Hematopoietic multipotent progenitor cell treated with erythropoietin and hydrocortisone succinate and interleukin-3 and kit ligand, for 4 days (in vitro differentiated cells): ENCODE data around the gene LRRC52.
"Not testable (repeated sequence)": the region's sequence is repeated elsewhere in the genome, so short reads cannot be mapped to it uniquely, and the experiment has no call there.

Experiments used
- DNase-seq: peaks from one replicate; pipeline ENCODE4 v3.0.0-alpha.2; 2015

The LRRC52 gene

DNA sequence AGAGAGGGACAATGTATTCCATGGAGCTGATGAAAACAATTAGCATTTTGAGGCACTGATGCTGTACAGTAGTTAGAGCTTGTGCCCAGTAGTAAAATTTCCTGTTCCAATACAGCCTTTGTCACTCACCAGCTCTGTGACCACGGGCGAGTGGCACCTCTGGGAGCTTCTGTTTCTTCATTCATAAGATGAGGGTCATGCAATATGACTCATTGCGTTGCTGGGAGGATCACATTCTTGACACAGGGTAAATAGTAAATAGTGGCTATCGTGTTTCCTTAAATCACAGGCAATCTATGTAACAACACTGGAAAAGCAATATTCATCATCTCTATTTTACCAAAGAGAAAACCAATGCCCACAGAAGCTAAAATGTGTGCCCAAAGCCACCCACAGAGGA lies 4.5 kb upstream of the LRRC52 start:
- no peak for DNase-seq

DNA sequence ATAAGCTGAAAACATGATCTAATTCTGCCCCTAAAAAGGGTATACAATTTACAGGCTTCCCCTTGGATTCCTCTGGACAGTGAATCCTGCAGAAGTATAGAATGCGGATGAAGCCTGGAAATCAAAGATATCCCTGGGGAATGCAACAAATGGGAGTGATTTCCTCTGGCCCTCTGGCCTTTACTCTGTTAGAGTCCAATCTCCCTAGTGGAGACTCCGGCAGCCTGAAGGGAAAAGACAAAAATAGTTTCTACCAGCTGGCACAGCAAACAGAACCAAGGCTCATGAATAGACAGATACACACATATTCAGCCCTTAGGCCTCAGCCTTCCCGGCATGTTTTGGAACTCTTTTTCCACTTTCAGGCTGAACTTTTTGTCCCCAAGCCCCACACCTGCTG lies 3.9 kb upstream of the LRRC52 start:
- DNase-seq = no peak

- no peak for DNase-seq
These were observed 1.7 kb upstream of the LRRC52 start for GRCh38 chr1:165542015-165542631.

GRCh38 chr1:165542647-165543046 lies 1.2 kb upstream of the LRRC52 start:
- DNase-seq = no peak

DNA sequence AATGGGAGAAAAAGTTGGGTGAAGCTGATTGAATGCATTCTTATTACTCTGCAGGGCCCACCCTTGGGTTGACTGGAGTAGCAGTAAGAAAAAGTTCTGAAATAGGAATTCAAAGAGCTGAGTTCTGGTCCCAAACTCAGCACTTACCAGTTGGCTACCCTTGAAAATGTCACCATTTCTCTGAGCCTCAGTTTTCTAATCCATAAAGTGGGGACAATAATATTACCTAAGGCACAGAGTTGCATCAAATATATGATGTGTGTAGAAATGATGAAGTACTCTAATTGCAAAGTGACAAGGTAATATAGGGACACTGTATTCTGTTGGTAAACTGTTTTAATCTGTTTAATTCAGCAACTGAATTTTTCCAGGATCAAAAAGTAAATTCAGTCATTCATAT lies 1.2 kb downstream of the LRRC52 start:
- no peak for DNase-seq

- no peak for DNase-seq
These were observed 2.2 kb downstream of the LRRC52 start for GRCh38 chr1:165545974-165546373.

DNA sequence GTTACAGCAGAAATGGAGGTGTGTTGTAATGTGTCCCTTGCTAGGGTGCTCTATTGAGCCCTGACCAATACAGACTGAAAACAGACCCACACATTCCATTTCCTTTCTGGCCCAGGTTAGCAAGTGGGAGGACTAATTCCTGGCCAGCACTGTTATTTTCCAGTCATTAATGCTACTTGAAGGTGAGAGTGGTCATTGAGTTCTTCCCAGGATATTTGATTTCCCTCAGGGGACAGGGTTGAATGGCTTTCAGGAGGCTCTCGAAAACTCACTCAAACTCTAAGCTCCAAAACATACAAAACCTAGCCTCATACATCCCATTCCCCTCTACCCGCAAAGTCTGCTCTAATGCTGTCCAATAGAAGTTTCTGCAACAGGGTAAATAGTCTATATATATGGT lies 6.2 kb downstream of the LRRC52 start:
- no peak for DNase-seq

DNA sequence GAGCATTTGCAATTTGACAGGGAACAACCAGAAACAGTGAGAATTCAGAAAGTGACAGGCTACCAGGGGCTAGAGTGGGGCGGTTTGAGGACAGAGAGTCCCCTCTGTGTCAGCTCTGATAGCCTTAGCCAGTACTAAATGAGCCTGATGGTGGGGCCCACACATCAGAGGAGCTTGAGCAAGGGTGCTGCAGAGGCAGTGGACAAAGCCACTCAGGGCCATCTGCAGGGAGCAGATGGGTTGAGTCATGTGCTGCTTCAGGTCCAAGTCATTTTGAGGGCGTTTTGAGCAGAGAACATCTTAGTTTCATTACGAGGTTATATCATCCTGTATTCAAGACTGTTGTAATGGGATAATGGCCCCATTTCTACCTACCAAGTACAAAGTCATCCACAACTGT lies 7.7 kb downstream of the LRRC52 start:
- no peak for DNase-seq

DNA sequence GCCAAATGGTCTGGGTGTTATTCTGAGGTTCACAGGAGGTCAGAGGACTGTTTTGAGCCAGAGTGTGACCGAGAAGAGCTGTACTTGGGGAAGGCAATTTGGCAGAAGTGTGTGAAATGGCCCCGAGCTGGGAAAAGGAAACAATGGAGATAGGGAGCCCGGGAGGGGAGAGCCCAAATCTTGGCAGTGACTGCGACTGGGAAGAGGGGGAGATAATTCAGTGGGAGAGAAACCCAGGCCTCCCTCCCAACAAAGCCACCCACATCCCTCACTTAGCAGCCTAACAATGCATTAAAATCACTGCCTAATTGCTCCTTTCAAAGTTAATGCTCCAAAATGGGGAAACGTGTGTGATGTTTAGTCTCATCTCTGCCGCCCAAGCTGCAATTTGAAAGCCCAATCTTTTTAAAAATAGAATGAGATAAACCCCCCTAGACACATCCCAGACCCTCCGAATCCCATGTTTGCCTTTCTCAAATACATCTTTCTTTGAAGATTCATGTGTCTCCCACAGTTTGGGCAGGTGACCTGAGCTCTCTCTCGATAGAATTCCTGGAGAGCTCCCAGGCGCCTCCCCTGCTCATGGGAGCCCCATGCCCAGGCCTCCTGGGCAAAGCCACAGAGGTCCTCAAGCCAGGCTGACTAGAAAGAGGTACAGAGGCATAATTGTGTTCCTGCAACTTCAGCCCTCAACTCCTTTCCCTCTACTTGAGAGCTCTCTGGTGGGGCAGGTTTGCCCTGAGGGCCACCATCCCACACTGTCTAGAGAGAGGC lies 17.3 kb downstream of the LRRC52 start:
- DNase-seq = no peak

DNA sequence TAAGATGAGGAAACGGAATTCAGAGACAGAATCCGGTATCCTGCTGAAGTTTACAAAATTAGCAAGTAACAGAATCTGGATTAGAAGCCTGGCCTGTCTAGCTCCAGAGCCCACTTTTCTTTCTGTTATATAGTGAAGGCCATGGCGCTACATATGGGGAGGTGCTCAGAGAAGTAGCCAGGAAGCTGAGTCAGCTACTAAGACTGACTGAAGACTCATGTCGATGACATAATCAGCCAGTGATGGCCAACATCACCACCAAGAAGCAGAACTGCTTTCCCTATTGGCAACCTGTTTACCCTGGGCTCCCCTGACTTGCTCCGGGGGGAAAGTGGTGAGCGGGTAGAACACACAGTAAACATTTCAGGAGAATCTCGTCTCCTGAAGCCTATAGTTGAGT lies 18.8 kb downstream of the LRRC52 start:
- DNase-seq = no peak

DNA sequence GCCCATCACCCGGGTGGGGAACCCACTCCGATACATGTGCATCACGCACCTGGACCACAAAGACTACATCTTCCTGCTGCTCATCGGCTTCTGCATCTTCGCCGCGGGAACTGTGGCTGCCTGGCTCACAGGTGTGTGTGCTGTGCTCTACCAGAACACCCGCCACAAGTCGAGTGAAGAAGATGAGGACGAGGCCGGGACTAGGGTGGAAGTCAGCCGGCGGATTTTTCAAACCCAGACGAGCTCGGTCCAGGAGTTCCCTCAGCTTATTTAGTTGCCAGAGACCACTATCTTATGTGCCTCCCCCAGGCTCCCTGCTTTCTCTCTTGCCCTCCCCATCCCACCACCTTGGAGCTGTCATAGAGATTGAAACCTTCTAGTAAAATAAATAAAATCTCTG lies 19.8 kb downstream of the LRRC52 start:
- DNase-seq = no peak

DNA sequence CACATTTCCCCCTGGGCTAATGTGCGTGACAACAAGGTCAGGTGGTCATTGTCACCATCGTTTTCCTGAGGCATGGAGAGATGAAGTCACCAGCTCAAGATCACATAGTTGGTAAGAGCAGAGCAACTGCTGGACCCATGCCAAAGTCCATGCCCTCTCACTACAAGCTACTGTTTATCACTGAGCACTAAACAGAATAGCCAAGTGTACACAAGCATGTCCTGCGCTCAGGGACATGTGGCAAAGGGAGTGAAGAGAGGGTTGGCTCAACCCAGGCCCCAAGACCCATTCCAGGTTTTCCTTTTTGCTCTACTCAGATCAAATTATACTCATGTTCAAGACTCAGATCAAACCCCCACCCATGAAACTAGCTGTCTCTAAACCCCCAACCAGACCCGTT lies 20.8 kb downstream of the LRRC52 start:
- no peak for DNase-seq

- no peak for DNase-seq
These were observed 22.1 kb downstream of the LRRC52 start for GRCh38 chr1:165565751-165566490.

GRCh38 chr1:165570078-165570477 lies 26.3 kb downstream of the LRRC52 start:
- DNase-seq = no peak

DNA sequence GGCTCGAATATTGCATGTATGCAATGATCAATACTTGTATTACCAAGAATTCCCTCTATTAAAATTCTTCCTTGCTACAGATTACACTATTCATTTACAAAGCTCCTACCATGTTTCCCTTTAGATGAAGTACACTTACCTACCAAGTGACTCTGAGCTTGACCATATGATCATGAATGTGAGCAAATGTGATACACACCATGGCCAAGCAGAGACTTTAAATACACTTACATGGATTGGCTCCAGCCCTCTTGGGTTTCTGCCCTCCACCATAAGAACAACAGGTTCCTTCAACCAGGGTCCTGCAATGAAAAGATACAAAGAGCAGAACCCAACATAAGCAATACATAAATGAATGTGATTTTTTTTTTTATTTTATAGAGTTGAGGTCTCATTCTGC lies 30.0 kb downstream of the LRRC52 start:
- no peak for DNase-seq

- no peak for DNase-seq
These were observed 30.5 kb downstream of the LRRC52 start for GRCh38 chr1:165574295-165574694.

- no peak for DNase-seq
These were observed 31.8 kb downstream of the LRRC52 start for GRCh38 chr1:165575468-165576099.

DNA sequence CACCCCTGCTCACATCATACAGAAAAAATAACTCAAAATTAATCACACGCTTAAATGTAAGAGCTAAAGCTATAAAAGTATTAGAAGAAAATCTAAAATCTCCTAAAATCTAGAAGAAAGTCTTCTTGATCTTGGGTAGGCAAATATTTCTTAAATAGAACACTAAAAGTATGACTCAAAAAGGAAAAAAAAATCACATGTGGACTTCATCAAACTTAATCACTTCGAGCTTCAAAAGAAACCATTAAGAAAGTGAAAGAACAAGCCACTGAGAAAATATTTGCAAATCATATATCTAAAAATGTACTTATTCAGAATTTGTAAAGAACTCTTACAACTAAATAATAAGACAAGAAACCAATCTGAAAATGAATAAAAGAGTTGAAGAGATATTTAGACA lies 32.7 kb downstream of the LRRC52 start:
- DNase-seq = no peak

- no peak for DNase-seq
These were observed 33.9 kb downstream of the LRRC52 start for GRCh38 chr1:165577707-165578106.

DNA sequence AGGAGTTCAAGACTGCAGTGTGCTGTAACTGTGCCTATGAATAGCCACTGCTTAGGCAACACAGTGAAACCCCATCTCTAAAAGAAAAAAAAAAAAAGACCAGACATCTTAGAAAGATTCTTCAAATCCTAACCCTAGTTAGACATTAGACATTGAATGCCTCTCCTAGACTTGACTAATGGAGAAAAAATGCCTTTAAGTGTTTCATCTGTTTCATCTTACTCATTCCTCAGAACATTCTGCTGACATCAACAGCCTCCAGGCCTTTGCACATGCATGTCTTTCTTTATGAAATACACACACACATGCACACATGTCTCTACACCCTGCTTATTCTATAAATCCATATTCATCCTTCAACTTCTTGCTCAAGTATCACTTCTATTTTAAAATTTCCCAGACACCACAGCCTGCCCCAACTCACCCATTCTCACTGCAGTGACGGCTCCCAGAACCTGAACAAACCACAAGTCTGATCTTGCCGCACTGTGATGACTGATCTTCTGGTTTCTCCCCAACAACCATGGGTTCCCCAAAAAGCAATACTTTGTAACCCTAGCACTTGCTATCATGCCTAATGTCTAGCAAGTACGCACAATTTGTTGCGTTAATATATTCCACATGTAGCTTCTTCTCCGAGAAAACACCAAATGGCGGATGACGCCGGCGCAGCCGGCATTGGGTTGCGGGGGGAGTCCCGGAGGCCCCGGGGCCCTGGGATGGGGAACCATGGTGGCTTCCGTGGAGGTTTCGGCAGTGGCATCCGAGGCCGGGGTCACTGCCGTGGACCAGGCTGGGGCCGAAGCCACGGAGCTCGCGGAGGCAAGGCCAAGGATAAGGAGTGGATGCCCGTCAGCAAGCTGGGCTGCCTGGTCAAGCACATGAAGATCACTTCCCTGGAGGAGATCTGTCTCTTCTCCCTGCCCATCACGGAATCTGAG lies 37.4 kb downstream of the LRRC52 start:
- no peak for DNase-seq

- no peak for DNase-seq
These were observed 38.1 kb downstream of the LRRC52 start for GRCh38 chr1:165581926-165582325.

DNA sequence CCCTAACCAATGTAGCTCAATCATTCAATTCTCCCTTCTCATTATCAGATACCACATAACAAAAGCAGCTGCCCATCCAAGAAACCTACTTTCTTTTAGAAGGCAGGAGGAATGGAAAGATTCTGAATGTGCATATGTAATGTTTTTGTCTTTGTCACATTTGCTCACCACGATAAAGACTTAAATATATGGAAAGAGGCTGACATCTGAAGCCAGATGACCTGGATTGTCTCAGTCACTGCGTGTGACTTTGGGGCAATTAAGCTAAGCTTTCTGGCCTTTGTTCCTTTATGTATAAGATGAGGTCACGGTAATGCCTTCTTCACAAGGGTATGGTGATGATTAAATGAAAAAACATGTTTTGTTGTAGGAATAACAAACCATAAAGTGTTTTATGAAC lies 42.6 kb downstream of the LRRC52 start:
- no peak for DNase-seq

DNA sequence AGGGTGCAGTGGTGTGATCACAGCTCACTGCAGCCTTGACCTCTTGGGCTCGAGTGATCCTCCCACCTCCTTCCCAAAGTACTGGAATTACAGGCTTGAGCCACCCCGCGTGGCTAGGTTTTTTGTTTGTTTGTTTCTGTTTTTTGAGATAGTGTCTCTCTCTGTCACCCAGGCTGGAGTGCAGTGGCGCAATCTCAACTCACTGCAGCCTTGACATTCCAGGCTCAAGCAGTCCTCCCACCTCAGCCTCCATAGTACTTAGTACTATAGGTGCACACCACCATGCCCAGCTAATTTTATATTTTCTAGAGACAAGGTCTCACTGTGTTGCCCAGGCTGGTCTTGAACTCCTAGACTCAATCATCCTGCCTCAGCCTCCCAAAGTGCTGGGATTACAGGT lies 47.6 kb downstream of the LRRC52 start:
- not testable (repeated sequence) for DNase-seq
